Measurements from ENCODE around the gene ARID1B. TPM values are rescaled to one million over a fixed set of nuclear protein-coding genes. Genes with fewer than 3 reads are reported as not detected.

ARID1B gene
- total and polyA plus RNA-seq, 5 donors, result 18.3 to 59.6 (median 53.8) TPM

DNA sequence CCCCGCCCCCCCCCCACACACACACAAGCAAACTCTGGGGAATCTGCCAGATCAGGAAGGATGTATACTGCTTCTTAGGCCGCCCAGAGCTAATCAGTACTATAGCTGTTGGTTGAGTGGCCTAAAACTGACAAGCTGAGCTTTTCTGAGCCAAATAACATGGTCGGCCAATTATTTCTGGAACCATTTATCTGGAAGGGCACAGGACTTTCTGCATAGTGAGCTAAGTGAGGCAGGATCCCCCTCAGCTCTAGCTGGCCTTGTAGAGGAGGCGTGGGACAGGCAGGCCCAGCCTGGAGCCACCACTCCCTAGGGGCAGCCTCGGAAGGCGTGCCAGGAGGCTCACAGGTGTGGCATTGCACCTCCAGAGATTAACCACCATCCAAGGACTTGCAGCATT is 346.1 kb downstream of the ARID1B start:
- intact Hi-C loops (cut with DNase I), result no loop called here
- no peak overlapping the region for H3K27ac ChIP-seq (ENCODE audit: low read length)
- peak; percentile 63 to 85 for ATAC-seq
- H3K9me3 ChIP-seq (ENCODE audit: control insufficient read depth, low read length), result no peaks in the 10 kb centered on the region
- peaks cover 9% of the 10 kb centered on the region for H3K4me1 ChIP-seq (ENCODE audit: control insufficient read depth, insufficient read depth, low read length)
- H3K27me3 ChIP-seq (ENCODE audit: control insufficient read depth, insufficient read depth), result no peaks in the 10 kb centered on the region
- no peak overlapping the region for H3K4me3 ChIP-seq (ENCODE audit: low read length)
- 43% methylated on average over 6 of the region's 6 CpGs for WGBS
- peak in 2 of 3 donors; percentile 64 to 73 for DNase-seq

DNA sequence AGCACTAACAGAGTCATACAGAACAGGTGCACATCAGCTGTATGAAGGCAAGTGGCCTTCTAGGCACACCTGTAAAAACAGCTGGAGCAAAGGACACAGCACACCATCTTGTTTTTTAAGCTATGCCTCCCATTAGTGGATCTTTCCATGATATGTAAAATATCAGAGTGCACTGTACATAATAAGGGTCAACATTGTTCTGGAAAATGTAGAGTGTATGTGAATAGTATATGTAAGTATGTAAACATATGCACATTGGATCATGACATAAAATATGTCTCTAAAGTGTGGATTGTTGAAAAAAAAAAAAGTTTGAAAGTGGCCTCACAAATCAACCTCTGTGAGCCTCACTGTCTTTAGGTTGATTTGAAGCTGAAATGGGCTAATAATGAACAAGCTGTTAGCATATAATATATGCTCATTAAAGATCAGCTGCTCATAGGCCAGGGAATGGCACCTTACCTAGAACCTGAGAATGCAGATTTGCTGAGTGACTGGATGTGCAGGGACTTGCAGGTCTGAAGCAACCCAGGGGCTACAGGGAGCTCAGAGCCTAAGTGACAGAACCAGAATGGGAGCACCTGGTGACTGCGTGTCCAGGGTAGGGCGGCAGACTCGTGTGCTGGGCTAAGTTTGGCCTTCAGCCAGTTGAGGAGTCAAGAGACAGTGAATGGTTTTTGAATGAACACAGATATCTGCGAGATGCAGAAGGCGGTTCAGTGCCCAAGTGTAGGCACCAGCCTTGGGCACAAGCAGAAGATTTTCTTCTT is 347.5 kb downstream of the ARID1B start:
- DNase-seq (no peak), ATAC-seq (no peak)
- no peaks in the 10 kb centered on the region for H3K27me3 ChIP-seq (ENCODE audit: control insufficient read depth, insufficient read depth)
- no peaks in the 10 kb centered on the region for H3K9me3 ChIP-seq (ENCODE audit: control insufficient read depth, low read length)
- WGBS, result 75% methylated on average over 5 of the region's 5 CpGs
- H3K4me3 ChIP-seq (ENCODE audit: low read length), result no peak overlapping the region
- intact Hi-C loops (cut with DNase I), result no loop called here
- peaks cover 9% of the 10 kb centered on the region for H3K4me1 ChIP-seq (ENCODE audit: control insufficient read depth, insufficient read depth, low read length)
- no peak overlapping the region for H3K27ac ChIP-seq (ENCODE audit: low read length)

DNA sequence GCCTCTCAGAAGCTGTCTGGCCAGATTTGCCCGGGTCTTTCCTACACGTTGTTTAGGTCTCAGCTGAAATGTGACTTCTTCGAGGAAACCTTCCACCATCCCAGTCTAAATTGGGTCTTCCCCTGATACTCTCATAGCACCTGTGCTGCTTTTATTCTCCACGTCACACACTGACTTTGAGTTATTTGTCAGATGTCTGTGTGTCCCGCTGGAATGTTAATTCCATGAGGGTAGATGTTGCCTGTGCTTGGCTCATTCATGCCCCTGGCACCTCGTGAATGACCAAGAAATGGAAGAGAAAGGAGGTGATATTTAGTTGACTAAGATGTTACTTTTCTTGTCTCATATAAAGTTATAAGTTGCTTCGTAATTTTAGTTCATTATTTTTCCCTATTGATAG is 348.4 kb downstream of the ARID1B start:
- intact Hi-C loops (cut with DNase I), result no loop called here
- Histone ChIP-seq H3K9me3 (ENCODE audit: control insufficient read depth, low read length) (no peaks in the 10 kb centered on the region), H3K4me3 (ENCODE audit: low read length) (no peak overlapping the region), H3K27ac (ENCODE audit: low read length) (no peak overlapping the region), H3K4me1 (ENCODE audit: control insufficient read depth, insufficient read depth, low read length) (peaks cover 9% of the 10 kb centered on the region), H3K27me3 (ENCODE audit: control insufficient read depth, insufficient read depth) (no peaks in the 10 kb centered on the region)
- 88% methylated on average over 7 of the region's 7 CpGs for WGBS
- no peak for ATAC-seq
- no peak for DNase-seq

DNA sequence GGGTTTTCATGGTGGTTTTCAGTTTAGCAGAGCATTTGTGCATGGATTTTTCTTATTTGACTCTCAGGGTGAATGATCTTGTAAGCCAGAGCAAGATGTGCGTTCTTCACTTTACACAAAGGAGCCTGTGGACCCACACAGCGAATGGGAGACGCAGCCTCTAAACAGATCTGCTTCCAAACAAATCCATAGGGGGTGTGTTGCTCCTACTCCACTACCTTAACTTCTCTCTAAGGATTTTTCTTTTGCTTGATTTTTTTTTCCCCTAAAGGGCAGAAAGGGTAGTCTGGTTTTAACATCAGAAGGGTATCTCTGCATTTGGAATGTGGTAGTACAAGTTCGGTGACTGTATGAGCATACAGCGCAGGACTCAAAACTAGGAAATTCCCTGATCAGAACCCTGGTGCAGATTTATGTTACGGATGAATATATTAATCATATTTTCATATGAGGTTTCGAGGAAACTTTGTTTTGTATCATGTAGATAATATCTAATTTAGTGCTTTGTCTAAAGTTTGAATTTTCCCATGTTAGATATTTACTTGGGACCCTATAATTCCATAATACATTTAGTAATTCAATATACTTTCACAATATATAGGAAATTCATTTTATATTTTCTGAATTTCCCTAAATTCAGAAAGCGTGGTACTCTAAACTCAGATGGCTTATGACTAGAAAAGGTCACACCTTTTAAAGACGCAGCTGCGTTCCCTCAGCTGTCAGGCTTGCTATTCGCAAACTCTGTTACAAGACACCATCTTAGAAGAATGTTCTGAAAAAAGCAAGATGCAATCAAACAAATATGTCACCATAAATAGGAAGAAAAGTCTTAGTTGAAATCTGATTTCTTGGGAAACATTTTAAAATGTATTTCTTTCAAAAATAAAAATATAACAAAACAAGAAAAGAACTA is 349.3 kb downstream of the ARID1B start:
- WGBS, result 98% methylated on average over 11 of the region's 11 CpGs
- Histone ChIP-seq H3K4me1 (ENCODE audit: control insufficient read depth, insufficient read depth, low read length) (peaks cover 9% of the 10 kb centered on the region), H3K27me3 (ENCODE audit: control insufficient read depth, insufficient read depth) (no peaks in the 10 kb centered on the region), H3K9me3 (ENCODE audit: control insufficient read depth, low read length) (no peaks in the 10 kb centered on the region), H3K4me3 (ENCODE audit: low read length) (no peak overlapping the region), H3K27ac (ENCODE audit: low read length) (no peak overlapping the region)
- ATAC-seq (no peak), DNase-seq (no peak)
- intact Hi-C loops (cut with DNase I), result no loop called here

DNA sequence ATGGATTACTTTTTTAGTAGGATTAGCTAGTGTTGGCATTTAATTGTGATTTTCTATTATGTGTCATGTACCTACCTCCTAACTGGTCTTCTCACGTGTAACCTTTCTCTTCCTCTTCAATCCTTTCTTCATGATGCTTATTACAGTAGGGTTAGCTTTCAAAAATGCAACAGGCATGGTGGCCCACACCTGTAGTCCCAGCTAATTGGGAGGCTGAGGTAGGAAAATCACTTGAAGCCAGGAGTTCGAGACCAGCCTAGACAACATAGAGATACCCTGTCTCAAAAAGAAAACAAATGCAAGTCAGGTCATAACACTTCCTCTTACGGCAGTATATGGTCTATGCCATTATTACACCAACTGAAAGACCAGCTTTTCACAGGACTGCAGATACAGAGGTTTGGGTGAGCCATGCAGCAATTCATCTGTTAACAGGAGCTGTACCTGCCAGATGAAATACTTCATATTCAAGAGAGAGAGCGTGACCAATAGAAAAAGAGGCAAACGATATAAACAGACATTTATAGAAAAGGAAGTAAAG is 351.1 kb downstream of the ARID1B start:
- H3K9me3 ChIP-seq (ENCODE audit: control insufficient read depth, low read length), result no peaks in the 10 kb centered on the region
- no peak overlapping the region for H3K4me3 ChIP-seq (ENCODE audit: low read length)
- H3K27me3 ChIP-seq (ENCODE audit: control insufficient read depth, insufficient read depth), result no peaks in the 10 kb centered on the region
- WGBS, result 70% methylated on average over 5 of the region's 5 CpGs
- no peak for ATAC-seq
- peaks cover 4% of the 10 kb centered on the region for H3K4me1 ChIP-seq (ENCODE audit: control insufficient read depth, insufficient read depth, low read length)
- no peak for DNase-seq
- intact Hi-C loops (cut with DNase I), result no loop called here
- no peak overlapping the region for H3K27ac ChIP-seq (ENCODE audit: low read length)

DNA sequence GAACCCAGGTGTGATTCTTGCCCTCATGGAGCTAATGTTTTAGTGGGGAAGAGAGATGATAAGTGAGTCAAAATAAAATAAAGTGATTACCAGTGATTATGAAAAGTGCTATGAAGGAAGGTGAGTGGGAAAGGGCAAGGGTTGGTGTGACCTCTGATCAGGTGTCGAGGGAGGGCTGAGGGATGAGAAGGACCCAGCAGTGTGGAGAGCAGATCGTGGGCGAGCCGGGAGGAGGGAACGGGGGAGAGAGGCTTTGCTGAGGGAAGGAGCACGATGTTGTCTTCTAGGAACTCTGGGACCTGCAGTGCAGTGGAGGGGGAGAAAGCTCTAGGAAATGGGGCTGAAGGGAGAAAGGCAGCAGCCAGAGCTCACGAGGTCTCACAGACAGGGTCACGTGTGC is 354.1 kb downstream of the ARID1B start:
- intact Hi-C loops (cut with DNase I), result no loop called here
- no peak overlapping the region for H3K27ac ChIP-seq (ENCODE audit: low read length)
- 94% methylated on average over 8 of the region's 8 CpGs for WGBS
- ATAC-seq, result no peak
- H3K27me3 ChIP-seq (ENCODE audit: control insufficient read depth, insufficient read depth), result no peaks in the 10 kb centered on the region
- H3K9me3 ChIP-seq (ENCODE audit: control insufficient read depth, low read length), result no peaks in the 10 kb centered on the region
- DNase-seq, result no peak
- H3K4me1 ChIP-seq (ENCODE audit: control insufficient read depth, insufficient read depth, low read length), result peaks cover 5% of the 10 kb centered on the region
- H3K4me3 ChIP-seq (ENCODE audit: low read length), result no peak overlapping the region

DNA sequence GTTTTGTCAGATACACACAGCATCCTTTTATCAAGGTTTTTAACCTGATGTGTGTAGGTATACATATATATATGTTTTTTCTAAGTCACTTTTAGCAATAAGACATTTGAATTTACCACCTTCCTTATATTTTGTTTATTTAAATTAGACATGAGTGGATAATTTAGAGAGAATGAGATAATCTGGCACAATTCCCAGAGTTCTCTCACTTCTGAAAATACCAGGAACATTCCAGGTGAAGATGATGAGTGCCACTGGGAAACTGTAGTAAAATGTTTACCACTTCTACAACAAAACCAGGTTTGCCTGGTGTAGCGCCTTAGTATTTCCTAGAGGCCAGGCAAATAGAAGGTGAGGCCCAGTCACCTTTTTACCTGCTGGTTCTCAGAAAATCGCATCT is 356.7 kb downstream of the ARID1B start:
- intact Hi-C loops (cut with DNase I), result no loop called here
- H3K27me3 ChIP-seq (ENCODE audit: control insufficient read depth, insufficient read depth), result no peaks in the 10 kb centered on the region
- ATAC-seq (no peak), DNase-seq (no peak)
- H3K9me3 ChIP-seq (ENCODE audit: control insufficient read depth, low read length), result no peaks in the 10 kb centered on the region
- no peak overlapping the region for H3K4me3 ChIP-seq (ENCODE audit: low read length)
- 96% methylated on average over 2 of the region's 2 CpGs for WGBS
- peaks cover 5% of the 10 kb centered on the region for H3K4me1 ChIP-seq (ENCODE audit: control insufficient read depth, insufficient read depth, low read length)
- no peak overlapping the region for H3K27ac ChIP-seq (ENCODE audit: low read length)

DNA sequence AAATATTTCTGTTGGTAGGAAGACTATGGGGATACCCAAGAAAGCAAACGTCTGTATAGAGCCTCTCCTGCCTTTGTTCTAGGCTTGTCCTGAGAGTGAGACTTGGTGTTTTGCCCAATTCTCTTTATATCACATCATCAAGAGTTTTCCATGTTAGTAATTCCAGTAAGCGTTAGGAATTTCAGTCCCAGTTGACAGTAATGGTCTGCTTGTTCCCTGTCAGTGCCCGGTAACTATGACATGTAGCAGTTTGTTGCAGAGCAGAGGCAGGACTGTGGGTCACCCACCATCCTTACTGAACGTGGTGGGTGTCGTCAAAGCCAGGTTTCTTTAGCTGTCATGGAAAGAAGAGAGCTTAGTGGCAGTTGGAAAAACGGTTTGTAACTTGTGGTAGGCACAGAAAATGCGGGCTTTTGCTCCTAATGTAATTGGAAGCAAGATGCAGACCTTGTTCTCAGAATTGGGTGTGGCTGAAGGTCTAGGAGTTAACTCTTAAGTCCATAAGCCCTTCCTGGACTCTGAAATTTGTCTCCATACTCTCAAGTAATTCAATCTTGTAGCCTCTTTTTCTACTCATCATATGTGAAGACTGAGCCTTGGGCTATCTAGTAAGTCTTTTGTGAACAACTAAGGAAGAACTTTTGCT is 357.3 kb downstream of the ARID1B start:
- peak; percentile 79 to 92 for ATAC-seq
- DNase-seq, result no peak
- 43% methylated on average over 7 of the region's 7 CpGs for WGBS
- Histone ChIP-seq H3K4me1 (ENCODE audit: control insufficient read depth, insufficient read depth, low read length) (peaks cover 5% of the 10 kb centered on the region), H3K27ac (ENCODE audit: low read length) (no peak overlapping the region), H3K9me3 (ENCODE audit: control insufficient read depth, low read length) (no peaks in the 10 kb centered on the region), H3K4me3 (ENCODE audit: low read length) (no peak overlapping the region), H3K27me3 (ENCODE audit: control insufficient read depth, insufficient read depth) (no peaks in the 10 kb centered on the region)
- intact Hi-C loops (cut with DNase I), result no loop called here

DNA sequence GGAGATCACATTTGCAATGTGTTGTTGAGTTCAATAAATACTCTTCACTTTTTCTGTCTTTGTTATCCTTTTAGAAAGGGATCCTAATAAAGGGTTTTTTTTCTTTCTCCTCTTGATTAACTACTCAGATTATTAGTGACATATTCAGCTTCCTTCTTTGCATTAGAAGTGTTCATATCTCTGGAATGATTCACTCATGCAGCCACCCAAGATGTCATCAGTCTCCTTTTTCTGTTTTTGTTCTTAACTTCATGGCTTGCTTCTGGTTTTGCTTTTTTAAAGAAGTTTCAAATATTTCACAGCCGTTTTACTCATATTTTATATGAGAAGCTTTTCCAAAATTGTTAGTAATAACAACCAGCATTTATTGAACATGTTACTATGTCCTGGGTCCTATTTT is 358.5 kb downstream of the ARID1B start:
- Histone ChIP-seq H3K27me3 (ENCODE audit: control insufficient read depth, insufficient read depth) (no peaks in the 10 kb centered on the region), H3K9me3 (ENCODE audit: control insufficient read depth, low read length) (no peaks in the 10 kb centered on the region), H3K27ac (ENCODE audit: low read length) (no peak overlapping the region), H3K4me3 (ENCODE audit: low read length) (no peak overlapping the region), H3K4me1 (ENCODE audit: control insufficient read depth, insufficient read depth, low read length) (peaks cover 5% of the 10 kb centered on the region)
- 71% methylated on average over 1 of the region's 1 CpG for WGBS
- DNase-seq (no peak), ATAC-seq (no peak)
- intact Hi-C loops (cut with DNase I), result no loop called here

DNA sequence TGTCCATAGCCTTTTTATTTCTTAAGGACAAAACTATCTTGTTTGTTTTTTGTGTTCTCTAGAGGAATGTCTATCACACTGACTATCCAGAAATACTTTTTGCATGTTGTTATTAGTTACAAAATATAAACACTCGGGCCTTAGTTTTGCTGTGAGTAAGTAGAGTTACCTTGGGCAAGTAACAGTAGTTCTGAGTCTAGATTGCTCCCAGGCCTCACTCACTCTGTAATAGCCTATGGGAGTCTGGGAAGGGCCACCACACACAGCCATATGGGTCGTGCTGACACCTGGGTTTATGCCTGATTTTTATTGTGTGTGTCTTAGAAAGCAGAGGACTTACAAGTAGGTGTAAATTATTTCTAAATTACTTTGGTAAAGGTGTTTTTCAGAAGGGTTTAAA is 360.3 kb downstream of the ARID1B start:
- intact Hi-C loops (cut with DNase I), result no loop called here
- ATAC-seq (no peak), DNase-seq (no peak)
- H3K4me3 ChIP-seq (ENCODE audit: low read length), result no peak overlapping the region
- no peaks in the 10 kb centered on the region for H3K9me3 ChIP-seq (ENCODE audit: control insufficient read depth, low read length)
- peaks cover 5% of the 10 kb centered on the region for H3K4me1 ChIP-seq (ENCODE audit: control insufficient read depth, insufficient read depth, low read length)
- 81% methylated on average over 2 of the region's 2 CpGs for WGBS
- no peak overlapping the region for H3K27ac ChIP-seq (ENCODE audit: low read length)
- H3K27me3 ChIP-seq (ENCODE audit: control insufficient read depth, insufficient read depth), result no peaks in the 10 kb centered on the region

Data from right cardiac atrium (tissue), 5 donors.